Hematopoietic multipotent progenitor cell treated with erythropoietin and hydrocortisone succinate and interleukin-3 and kit ligand, for 6 days (in vitro differentiated cells): ENCODE results near the gene CRYAA.

ENCODE experiments used
- DNase-seq: peaks from one replicate; pipeline ENCODE4 v3.0.0-alpha.2; 2015

The CRYAA gene

GRCh38 chr21:43204638-43205037, 35.8 kb downstream of the CRYAA start:
- DNase-seq: no peak

DNA sequence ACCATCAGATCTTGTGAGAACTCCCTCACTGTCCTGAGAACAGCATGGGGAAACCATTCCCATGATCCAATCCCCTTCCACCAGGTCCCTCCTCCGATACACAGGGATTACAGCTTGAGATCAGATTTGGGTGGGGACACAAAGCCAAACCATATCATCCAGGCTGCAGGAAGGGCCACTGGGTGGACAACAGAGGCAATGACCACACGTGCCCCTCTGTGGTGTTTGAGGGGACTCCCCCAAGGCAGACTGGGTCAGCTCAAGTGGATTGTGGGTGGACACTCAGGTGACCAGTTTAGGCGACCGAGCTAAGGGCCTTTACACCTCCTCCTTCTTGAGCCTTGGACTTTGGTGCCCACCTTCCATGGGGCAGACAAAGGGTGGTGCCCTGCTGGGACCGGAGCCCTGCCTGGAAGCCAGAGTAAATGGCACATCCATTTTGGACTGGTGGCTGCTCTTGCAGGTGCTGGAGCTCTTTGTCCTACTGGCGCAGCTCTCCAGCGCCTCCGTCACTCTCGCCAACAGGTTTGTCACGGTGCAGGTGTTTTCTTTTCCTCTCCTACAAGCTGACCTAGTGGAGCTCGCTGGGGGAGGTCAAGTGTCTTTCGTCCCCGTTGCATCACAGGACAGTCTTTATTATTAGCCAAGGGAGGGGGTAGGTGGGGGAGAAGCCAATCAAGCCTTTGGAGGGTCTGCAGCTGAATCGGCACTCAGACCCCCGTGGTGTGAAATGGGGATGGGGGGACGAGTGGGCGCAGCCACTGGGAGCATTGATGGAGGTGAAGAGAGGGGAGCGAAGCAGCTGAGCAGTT, 37.6 kb downstream of the CRYAA start:
- DNase-seq: no peak

- DNase-seq: no peak
Observed at GRCh38 chr21:43207043-43207315, 38.2 kb downstream of the CRYAA start.

DNA sequence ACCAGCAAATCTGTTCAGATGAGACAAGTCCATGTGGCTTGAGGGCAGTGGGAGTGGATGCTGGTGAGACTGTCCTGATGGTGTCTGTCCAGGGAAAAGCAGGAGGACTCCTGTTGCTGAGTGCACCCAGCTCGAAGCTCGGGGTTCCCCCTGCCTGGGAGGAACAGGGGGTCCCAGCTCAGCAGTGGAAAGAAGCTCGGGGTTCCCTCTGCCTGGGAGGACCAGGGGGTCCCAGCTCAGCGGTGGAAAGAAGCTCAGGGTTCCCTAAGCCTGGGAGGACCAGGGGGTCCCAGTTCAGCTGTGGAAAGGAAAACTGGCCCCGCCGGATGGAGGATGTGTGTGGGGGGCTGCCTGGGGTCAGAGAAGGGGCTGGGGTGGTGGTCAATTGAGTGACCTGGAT, 39.1 kb downstream of the CRYAA start:
- no peak for DNase-seq

- no peak for DNase-seq
Observed at GRCh38 chr21:43208561-43209332, 39.9 kb downstream of the CRYAA start.

- no peak for DNase-seq
Observed at GRCh38 chr21:43209575-43210453, 41.0 kb downstream of the CRYAA start.

DNA sequence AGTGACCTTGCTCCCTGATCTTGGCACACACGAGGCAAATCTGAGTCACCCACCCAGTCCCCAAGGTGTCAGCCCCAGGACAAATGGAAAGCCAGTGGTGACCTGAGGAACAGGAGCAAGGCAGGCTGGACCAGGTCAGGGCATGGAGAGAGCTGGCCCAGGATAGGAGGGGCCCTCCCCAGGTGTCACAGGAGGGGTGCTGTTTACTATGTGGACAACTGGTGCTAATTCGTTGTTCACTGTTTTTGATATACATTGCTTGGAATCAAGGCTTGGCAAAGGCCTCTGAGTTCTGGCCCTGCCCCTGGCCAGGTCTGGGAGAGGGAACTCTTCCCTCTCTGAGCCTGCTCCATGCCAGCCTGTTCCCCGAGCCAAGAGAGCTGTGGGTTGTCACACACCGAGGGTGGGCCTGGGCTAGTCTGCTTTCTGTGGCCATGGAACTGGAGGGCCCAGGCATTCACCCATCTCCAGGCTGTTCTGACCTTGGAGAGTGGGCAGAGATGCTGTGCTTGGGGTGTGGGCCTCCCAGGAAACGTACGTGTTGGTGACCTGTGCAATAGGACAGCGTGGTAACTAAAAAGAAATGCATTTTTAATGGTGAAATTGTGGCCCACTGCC, 41.8 kb downstream of the CRYAA start:
- no peak for DNase-seq

GRCh38 chr21:43211072-43211759, 42.4 kb downstream of the CRYAA start:
- DNase-seq: peak; percentile 16

DNA sequence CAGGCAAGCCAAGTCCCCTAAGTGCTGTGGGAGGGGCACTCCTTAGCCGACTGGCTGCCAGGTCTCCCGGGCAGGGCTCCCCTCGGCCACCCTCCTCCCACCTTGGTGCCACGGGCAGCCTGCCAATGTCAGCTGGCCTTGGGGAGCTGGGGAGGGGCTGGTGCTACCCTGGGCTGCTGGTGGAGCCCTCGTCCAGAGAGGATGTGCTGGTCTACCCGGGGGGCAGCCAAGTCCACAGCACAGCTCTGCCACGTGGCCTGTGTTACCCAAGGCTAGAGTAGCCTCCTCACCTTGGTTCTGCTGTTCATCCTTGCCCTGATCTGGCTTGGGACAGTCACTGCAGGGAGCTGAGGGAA, 42.9 kb downstream of the CRYAA start:
- DNase-seq: no peak
